ENCODE measurements around the gene CEP162.
"Not testable (repeated sequence)": the region's sequence is repeated elsewhere in the genome, so short reads cannot be mapped to it uniquely, and the experiment has no call there.

CEP162 gene

GRCh38 chr6:84151669-84152068 is 75.8 kb downstream of the CEP162 start:
- no peak for DNase-seq (ENCODE audit: low read depth in 2 of 2, low spot score in 1 of 2)

DNA sequence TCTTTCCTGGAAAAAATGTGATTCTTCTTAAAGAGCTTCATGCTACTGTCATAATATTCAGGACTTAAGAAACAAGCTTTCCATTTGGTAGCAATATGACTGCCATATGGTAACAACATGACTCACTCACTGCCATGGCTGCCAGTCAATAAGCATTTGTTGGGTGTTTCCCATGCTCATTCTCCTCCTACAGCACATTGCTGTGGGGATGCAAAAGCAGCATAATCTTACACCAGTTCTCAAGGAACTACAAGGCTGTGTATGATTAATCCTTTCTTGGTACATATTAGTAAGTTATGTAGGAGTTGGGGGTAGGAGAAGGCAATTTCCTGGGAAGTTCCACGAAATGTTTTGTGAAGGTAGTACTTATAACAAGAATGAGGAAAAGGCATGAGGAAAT is 76.7 kb downstream of the CEP162 start:
- DNase-seq (ENCODE audit: low read depth in 2 of 2, low spot score in 1 of 2) = no peak

GRCh38 chr6:84141521-84141920 is 85.9 kb downstream of the CEP162 start:
- no peak for DNase-seq (ENCODE audit: low read depth in 2 of 2, low spot score in 1 of 2)

DNA sequence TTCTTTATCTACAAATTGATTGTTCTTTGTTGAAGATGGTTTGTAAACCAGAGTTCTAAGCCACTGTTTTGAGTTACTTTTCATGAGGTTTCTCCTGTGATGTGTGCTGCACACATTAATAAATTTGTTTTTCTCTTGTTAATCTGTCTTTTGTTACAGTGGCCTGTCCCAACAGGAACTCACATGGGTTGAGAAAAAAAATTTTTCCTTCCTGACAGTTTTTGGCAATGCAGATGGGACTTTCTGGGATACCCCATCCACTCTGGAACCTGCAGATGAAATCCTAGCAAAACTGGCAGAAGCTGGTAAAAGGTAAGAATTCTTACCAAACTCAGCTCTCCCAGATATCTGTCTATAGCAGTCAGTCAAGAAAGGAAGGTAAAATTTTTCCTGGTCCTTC is 88.1 kb downstream of the CEP162 start:
- DNase-seq (ENCODE audit: low read depth in 2 of 2, low spot score in 1 of 2) = no peak

DNA sequence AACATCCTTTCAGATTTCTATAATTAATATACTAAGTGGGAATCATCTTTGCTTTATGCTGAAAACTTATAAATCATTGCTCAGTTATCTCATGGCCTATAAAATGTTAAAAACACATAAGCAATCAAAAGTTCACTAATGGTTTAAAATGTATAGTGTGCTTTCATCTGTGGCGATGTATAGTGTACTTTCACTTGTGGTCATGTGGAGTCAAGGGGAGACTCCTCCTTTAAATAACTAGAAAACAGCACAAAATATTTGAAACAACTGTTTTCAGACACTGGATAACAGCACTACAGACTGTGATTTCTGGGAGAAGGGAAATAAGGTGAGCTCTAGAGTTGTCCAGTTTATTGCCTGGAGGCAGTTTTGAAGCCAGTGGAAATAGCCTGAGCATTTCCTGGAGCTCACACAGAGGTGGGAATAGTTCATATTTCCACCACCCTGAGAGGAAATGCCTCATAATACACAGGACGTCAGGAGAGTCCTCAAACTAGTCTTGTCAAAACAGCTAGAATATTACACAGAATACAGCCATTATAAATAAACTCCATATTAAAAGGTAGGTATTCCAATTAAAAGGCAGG is 89.4 kb downstream of the CEP162 start:
- DNase-seq (ENCODE audit: low read depth in 2 of 2, low spot score in 1 of 2) = no peak

DNA sequence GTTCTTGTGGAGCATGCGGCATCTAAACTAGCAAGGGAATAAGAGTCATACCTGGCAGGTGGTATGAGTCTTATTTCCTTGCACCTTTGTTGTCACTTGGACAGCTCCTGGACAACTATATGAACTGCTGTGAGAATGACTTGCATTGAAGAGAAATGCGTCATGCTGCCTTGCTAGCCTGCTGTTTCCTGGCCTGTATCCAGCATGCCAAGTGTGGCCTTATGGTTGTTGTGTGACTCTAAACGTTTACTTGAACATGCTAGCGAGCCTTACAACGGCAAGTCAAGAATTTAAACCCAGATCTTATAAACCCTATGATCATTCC is 90.4 kb downstream of the CEP162 start:
- no peak for DNase-seq (ENCODE audit: low read depth in 2 of 2, low spot score in 1 of 2)

GRCh38 chr6:84136364-84137050 is 90.9 kb downstream of the CEP162 start:
- DNase-seq (ENCODE audit: low read depth in 2 of 2, low spot score in 1 of 2) = no peak

GRCh38 chr6:84135291-84135690 is 92.2 kb downstream of the CEP162 start:
- DNase-seq (ENCODE audit: low read depth in 2 of 2, low spot score in 1 of 2) = no peak

DNA sequence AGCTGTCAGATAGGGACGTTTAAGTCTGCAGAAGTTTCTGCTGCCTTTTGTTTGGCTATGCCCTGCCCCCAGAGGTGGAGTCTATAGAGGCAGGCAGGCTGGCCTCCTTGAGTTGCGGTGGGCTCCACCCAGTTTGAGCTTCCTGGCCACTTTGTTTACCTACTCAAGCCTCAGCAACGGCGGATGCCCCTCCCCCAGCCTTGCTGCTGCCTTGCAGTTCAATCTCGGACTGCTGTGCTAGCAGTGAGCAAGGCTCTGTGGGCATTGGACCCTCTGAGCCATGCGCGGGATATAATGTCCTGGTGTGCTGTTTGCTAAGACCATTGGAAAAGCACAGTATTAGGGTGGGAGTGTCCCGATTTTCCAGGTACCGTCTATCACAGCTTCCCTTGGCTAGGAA is 94.1 kb downstream of the CEP162 start:
- DNase-seq (ENCODE audit: low read depth in 2 of 2, low spot score in 1 of 2) = not testable (repeated sequence)

DNA sequence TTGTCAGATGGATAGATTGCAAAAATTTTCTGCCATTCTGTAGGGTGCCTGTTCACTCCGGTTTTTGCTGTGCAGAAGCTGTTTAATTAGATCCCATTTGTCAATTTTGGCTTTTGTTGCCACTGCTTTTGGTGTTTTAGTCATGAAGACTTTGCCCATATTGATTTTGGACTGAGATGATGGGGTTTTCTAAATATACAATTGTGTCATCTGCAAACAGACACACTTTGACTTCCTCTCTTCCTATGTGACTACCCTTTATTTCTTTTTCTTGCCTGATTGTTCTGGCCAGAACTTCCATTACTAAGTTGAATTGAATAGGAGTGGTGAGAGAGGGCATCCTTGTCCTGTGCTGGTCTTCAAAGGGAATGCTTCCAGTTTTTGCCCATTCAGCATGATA is 97.9 kb downstream of the CEP162 start:
- DNase-seq (ENCODE audit: low read depth in 2 of 2, low spot score in 1 of 2) = not testable (repeated sequence)

DNA sequence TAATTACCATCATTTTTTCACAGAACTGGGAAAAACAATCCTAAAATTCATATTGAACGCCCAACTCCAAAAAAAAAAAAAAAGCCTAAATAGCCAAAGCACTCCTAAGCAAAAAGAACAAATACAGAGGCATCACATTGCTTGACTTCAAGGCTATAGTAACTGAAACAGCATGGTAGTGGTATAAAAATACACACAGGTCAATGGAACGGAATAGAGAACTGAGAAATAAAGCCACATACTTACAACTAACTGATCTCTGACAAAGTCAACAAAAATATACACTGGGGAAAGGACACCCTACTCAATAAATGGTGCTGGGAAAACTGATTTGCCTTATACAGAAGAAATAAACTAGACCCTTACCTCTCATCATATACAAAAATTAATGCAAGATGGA is 104.3 kb downstream of the CEP162 start:
- DNase-seq (ENCODE audit: low read depth in 2 of 2, low spot score in 1 of 2) = no peak

DNA sequence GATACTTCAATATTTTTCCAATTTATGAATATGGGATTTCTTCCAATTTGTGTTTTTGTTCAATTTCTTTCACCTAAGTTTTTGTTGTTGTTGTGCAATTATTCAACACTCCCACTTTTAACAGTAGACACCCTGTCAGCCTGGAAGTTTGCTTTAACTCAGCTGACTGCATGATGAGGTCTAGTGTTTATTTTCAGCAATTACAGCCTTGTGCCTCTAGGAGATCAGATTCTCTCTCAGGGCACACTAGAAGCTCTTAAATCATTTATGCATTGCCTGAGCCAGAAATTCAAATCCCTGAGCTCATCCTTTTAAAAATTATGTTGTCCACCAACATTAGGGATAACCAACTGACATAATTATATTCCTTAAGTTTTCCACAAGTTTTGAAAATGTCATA is 108.2 kb downstream of the CEP162 start:
- no peak for DNase-seq (ENCODE audit: low read depth in 2 of 2, low spot score in 1 of 2)

DNA sequence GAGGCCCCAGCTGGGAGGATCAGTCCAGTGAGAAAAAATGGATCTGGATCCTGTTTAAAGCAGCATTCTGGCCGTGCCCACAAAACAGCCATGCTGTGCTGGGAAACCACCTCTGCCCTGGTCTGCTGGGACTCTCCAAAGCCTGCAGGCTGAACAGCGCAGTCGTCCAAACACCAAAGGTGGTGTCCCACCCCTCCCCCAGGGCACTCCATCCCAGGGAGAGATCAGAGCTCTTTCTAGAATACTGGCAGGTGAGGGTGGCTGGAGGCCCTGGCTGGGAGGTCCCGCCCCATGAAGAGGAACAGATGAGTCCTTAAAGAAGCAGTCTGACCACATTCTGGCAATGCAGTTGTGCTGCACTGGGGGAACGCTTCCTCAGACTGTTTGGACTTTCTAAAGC is 109.3 kb downstream of the CEP162 start:
- no peak for DNase-seq (ENCODE audit: low read depth in 2 of 2, low spot score in 1 of 2)

DNA sequence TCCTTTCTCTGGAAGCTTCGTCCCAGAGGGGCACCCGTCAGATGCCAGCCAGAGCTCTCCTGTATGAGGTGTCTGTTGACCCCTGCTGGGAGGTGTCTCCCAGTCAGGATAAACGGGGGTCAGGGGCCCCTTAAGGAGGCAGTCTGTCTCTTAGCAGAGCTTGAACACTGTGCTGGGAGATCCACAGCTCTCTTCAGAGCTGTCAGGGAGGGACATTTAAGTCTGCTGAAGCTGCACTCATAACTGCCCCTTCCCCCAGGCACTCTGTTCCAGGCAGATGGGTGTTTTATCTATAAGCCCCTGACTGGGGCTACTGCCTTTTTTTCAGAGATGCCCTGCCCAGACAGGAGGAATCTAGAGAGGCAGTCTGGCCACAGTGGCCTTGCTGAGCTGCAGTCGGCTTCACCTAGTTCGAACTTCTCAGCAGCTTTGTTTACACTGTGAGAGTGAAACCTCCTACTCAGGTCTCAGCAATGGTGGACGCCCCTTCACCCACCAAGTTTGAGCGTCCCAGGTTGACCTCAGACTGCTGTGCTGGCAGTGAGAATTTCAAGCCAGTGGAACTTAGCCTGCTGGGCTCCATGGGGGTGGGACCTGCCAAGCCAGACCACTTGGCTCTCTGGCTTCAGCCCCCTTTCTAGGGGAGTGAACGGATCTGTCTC is 112.4 kb downstream of the CEP162 start:
- not testable (repeated sequence) for DNase-seq (ENCODE audit: low read depth in 2 of 2, low spot score in 1 of 2)

DNA sequence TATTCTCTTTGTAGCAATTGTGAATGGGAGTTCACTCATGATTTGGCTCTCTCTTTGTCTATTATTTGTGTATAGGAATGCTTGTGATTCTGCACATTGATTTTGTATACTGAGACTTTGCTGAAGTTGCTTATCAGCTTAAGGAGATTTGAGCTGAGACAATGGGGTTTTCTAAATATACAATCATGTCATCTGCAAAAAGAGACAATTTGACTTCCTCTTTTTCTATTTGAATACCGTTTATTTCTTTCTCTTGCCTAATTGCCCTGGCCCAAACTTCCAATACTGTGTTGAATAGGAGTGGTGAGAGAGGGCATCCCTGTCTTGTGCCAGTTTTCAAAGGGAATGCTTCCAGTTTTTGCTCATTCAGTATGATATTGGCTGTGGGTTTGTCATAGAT is 116.1 kb downstream of the CEP162 start:
- DNase-seq (ENCODE audit: low read depth in 2 of 2, low spot score in 1 of 2) = not testable (repeated sequence)

DNA sequence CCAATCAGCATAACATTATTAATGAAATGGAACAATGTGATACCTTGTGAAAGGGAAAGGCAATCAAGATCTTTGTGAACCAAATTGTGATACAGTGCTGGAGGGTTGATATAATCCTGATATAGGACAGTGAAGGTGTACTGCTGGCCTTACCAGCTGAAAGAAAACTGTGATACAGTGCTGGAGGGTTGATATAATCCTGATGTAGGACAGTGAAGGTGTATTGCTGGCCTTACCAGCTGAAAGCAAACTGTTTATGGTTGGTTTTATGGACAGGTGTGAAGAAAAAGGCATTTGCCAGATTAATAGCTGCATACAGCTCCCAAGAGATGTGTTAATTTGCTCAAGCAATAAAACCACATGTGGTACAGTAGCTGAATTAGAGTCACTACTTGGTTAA is 119.9 kb downstream of the CEP162 start:
- no peak for DNase-seq (ENCODE audit: low read depth in 2 of 2, low spot score in 1 of 2)

GRCh38 chr6:84105215-84105924 is 122.1 kb downstream of the CEP162 start:
- DNase-seq (ENCODE audit: low read depth in 2 of 2, low spot score in 1 of 2) = not testable (repeated sequence)

- no peak for DNase-seq (ENCODE audit: low read depth in 2 of 2, low spot score in 1 of 2)
Measured at GRCh38 chr6:84103029-84103428, 124.4 kb downstream of the CEP162 start.

DNA sequence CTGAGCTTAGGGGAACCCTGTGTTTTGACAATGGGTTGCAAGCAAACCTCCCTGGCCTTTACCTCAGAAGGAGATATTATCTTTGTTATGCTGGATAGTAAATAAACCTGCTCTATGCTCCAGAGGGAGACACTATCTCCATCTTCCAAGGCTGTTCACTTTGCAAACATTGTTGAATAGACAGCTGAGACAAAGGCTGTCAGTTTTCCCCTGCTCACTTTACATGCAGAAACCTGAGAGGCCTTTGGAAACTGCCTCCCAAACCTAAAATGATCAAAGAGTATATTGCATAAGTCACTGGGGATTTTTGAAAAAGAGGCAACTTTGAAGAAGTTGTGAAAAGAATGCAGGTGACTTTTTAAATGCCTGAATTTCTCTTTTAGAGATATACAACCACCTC is 132.3 kb downstream of the CEP162 start:
- DNase-seq (ENCODE audit: low read depth in 2 of 2, low spot score in 1 of 2) = no peak

DNA sequence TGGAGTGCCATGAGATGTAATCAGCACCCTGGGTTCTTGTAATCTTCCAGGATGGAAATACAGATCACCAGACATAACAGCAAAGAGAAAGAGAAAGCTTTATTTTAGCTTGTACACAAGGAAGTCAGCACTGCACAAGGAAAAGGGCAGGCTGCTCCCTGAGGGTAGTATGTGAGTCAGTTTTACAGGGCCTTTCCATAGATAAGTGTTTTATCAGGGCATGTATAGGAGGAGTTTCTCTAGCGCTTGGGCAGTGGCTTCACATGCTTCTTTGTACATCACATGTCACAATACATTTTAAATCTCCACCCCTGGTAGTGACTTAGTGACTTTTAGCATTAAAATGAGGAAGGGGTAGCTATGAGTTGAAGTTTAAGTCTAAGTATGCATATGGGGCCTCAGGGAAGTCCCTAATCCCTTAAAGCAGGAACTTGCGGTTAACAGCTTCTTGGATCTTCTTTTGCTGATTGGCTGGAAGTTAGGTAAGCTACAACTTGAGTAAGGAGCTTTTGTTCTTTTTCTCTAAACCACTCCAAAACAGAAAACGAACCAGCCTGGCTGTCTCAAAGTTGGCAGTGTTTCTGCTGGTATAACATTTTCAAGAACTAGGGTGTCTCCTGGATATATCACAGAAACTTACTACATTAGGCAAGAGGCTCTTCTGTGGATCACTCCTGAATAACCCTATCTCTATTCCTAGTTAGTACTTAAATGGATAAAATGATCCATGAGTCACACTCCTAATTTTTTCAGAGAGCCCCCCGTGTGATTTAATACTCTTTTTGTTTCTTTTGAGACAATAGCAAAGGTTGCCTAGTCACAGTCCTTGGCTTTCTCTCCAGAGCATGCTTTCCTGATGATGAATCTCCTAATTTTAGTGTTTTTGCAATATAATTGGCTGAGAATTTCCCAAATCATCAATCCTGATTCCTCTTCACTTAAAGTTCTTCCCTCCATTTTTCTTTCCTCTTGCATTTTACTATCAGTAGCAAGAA is 133.7 kb downstream of the CEP162 start:
- no peak for DNase-seq (ENCODE audit: low read depth in 2 of 2, low spot score in 1 of 2)

GRCh38 chr6:84089552-84089951 is 137.9 kb downstream of the CEP162 start:
- DNase-seq (ENCODE audit: low read depth in 2 of 2, low spot score in 1 of 2) = no peak

Measured in stimulated activated CD8-positive, alpha-beta memory T cell treated with anti-CD3 and anti-CD28 coated beads, Interleukin-4, amount 100 ng/mL, for 1 hour (primary cell).